Activated naive CD4-positive, alpha-beta T cell treated with anti-CD3 and anti-CD28 coated beads, Interleukin-2, amount 50 U/mL, for 24 hours (primary cell): Measurements from ENCODE around the gene IRF2BP2.

Experiments
- H3K27ac Mint-ChIP-seq: one replicate; pipeline ENCODE4 v1.8.0; 2021; ENCODE audit warnings: mild to moderate bottlenecking, mixed read lengths
- H3K27me3 Mint-ChIP-seq: one replicate; pipeline ENCODE4 v1.8.0; 2021; ENCODE audit warnings: mixed read lengths
- H3K36me3 Mint-ChIP-seq: one replicate; pipeline ENCODE4 v1.8.0; 2021; ENCODE audit warnings: mixed read lengths
- H3K4me1 Mint-ChIP-seq: one replicate; pipeline ENCODE4 v1.8.0; 2021; ENCODE audit warnings: mixed read lengths
- H3K4me3 Mint-ChIP-seq: one replicate; pipeline ENCODE4 v1.8.0; 2021; ENCODE audit warnings: mild to moderate bottlenecking, mixed read lengths
- H3K9me3 Mint-ChIP-seq: one replicate; pipeline ENCODE4 v1.8.0; 2021; ENCODE audit warnings: mixed read lengths

IRF2BP2 gene

DNA sequence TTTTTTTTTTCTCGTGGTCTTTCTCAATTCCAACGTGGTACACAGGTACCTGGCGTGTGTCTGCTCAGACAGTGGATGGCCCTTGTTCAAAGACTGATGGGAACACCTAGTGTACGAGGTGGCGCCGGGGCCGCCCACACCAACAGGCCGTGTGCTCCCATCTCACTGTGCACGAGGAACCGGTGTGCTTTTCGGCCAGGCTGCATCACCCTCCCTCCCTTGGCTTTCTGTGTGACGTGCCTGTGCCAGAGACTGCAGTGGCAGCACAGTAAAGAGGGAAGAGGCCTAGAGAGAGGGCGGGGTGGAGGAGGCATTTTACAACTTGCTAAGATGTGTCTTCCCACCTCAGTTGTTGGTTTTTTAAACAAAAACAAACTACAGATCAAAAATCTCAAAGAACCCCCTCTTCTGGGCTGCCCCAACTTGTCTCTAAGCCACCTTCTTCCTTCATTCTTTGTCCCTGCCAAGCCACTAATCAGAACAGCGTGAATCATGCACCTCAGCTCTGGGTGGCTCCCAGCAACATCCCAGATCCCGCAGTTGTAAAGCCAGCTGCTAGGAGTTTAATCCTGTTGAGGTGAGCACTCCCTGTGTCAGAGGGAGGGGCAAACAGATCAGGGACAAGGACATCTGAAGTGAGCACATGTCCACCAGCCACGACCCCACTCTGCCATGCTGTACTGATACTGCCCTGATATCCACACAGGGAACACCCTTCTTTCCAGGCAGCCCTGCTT, 20.7 kb downstream of the IRF2BP2 start:
- H3K4me3 Mint-ChIP-seq, result no peak overlapping the region
- no peaks in the 10 kb centered on the region for H3K36me3 Mint-ChIP-seq
- H3K4me1 Mint-ChIP-seq, result peaks cover 6% of the 10 kb centered on the region
- H3K27ac Mint-ChIP-seq, result no peak overlapping the region
- no peaks in the 10 kb centered on the region for H3K27me3 Mint-ChIP-seq
- no peaks in the 10 kb centered on the region for H3K9me3 Mint-ChIP-seq

GRCh38 chr1:234588386-234588785, 21.6 kb downstream of the IRF2BP2 start:
- no peak overlapping the region for H3K4me3 Mint-ChIP-seq
- no peaks in the 10 kb centered on the region for H3K27me3 Mint-ChIP-seq
- no peaks in the 10 kb centered on the region for H3K9me3 Mint-ChIP-seq
- no peak overlapping the region for H3K27ac Mint-ChIP-seq
- no peaks in the 10 kb centered on the region for H3K4me1 Mint-ChIP-seq
- H3K36me3 Mint-ChIP-seq, result no peaks in the 10 kb centered on the region

GRCh38 chr1:234586892-234587485, 23.0 kb downstream of the IRF2BP2 start:
- H3K36me3 Mint-ChIP-seq, result no peaks in the 10 kb centered on the region
- no peaks in the 10 kb centered on the region for H3K9me3 Mint-ChIP-seq
- no peaks in the 10 kb centered on the region for H3K4me1 Mint-ChIP-seq
- H3K4me3 Mint-ChIP-seq, result no peak overlapping the region
- no peak overlapping the region for H3K27ac Mint-ChIP-seq
- H3K27me3 Mint-ChIP-seq, result no peaks in the 10 kb centered on the region

DNA sequence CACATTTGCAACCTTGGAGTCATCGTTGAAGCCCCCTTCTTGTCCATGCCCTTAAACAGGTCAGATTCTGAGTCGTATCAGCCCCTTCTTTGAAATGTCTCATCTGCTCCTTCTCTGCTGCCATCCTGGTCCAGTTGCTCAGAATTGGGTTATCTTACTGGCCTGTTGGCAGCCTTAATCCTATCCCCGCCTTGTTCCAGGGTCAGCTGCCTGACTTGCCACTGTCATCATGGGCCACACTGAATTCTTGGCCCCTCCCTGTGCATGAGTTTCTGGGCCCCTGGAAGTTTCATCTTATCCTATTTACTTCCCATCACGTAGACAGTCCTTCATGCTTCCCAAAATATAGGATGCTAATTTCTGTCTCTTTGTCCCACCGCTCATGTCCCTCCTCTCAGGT, 23.7 kb downstream of the IRF2BP2 start:
- Mint-ChIP-seq H3K36me3 (no peaks in the 10 kb centered on the region), H3K27ac (no peak overlapping the region), H3K27me3 (no peaks in the 10 kb centered on the region), H3K4me1 (no peaks in the 10 kb centered on the region), H3K4me3 (no peak overlapping the region), H3K9me3 (no peaks in the 10 kb centered on the region)

- Mint-ChIP-seq H3K36me3 (no peaks in the 10 kb centered on the region), H3K4me1 (no peaks in the 10 kb centered on the region), H3K27me3 (no peaks in the 10 kb centered on the region), H3K27ac (no peak overlapping the region), H3K4me3 (no peak overlapping the region), H3K9me3 (no peaks in the 10 kb centered on the region)
Observed at GRCh38 chr1:234585330-234586055, 24.5 kb downstream of the IRF2BP2 start.

GRCh38 chr1:234584926-234585325, 25.1 kb downstream of the IRF2BP2 start:
- H3K4me3 Mint-ChIP-seq, result no peak overlapping the region
- no peaks in the 10 kb centered on the region for H3K36me3 Mint-ChIP-seq
- no peaks in the 10 kb centered on the region for H3K27me3 Mint-ChIP-seq
- H3K9me3 Mint-ChIP-seq, result no peaks in the 10 kb centered on the region
- H3K4me1 Mint-ChIP-seq, result no peaks in the 10 kb centered on the region
- H3K27ac Mint-ChIP-seq, result no peak overlapping the region

- H3K4me1 Mint-ChIP-seq, result no peaks in the 10 kb centered on the region
- no peaks in the 10 kb centered on the region for H3K27me3 Mint-ChIP-seq
- H3K9me3 Mint-ChIP-seq, result no peaks in the 10 kb centered on the region
- H3K36me3 Mint-ChIP-seq, result no peaks in the 10 kb centered on the region
- H3K4me3 Mint-ChIP-seq, result no peak overlapping the region
- H3K27ac Mint-ChIP-seq, result no peak overlapping the region
Observed at GRCh38 chr1:234584420-234584805, 25.6 kb downstream of the IRF2BP2 start.

DNA sequence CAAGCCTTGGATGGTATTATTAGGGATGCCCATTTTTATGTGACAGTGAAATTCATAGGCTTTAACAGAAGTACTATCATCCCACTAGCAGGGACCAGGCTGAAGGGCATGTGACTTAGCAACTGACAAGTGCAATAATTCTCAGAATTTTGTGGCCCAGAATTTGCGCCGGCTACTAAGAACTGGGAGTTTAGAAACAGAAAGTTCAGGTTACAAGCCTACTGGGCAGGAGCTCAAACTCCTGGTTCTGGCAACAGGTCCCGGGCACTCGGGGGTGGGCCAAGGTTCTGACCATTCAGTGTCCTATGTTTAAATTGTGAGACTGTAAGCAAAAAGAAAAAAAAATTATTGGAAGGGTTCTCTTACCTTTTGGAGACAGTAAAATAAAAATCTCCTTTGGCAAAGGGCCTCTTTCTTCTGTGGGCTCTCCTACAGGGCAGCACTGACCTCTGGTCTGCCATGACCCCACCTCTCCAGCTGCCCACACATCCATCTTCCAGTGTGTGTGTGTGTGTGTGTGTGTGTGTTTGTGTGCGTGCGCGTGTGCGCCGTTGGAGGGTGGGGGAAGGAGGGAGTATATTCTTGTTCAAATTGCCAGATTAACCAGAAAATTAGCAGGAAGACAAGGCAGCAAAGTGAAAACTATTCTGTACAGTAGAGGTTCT, 26.1 kb downstream of the IRF2BP2 start:
- H3K4me3 Mint-ChIP-seq, result no peak overlapping the region
- H3K4me1 Mint-ChIP-seq, result no peaks in the 10 kb centered on the region
- no peak overlapping the region for H3K27ac Mint-ChIP-seq
- H3K27me3 Mint-ChIP-seq, result no peaks in the 10 kb centered on the region
- no peaks in the 10 kb centered on the region for H3K9me3 Mint-ChIP-seq
- no peaks in the 10 kb centered on the region for H3K36me3 Mint-ChIP-seq

GRCh38 chr1:234582681-234583301, 27.2 kb downstream of the IRF2BP2 start:
- H3K27ac Mint-ChIP-seq, result no peak overlapping the region
- no peaks in the 10 kb centered on the region for H3K36me3 Mint-ChIP-seq
- no peaks in the 10 kb centered on the region for H3K27me3 Mint-ChIP-seq
- H3K9me3 Mint-ChIP-seq, result no peaks in the 10 kb centered on the region
- H3K4me3 Mint-ChIP-seq, result no peak overlapping the region
- H3K4me1 Mint-ChIP-seq, result no peaks in the 10 kb centered on the region

DNA sequence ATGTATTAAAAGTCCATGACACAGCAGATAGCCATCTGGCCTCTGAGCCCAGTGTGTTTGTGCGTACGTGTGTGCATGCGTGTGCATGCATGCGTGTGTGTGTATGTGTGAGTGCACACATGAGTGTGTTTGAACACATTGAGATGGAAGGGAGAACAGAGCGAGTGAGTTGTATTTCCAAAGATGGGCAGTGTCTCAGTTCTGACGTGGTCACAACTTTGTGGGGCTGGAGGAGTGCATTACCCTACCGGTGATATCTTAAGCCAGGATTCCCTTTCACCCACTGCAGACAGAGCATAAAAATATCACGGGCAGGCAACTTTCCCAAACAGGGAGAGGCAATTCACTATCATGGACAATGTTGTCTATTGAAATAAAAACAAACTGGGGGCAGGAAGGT, 27.8 kb downstream of the IRF2BP2 start:
- H3K27ac Mint-ChIP-seq, result no peak overlapping the region
- no peaks in the 10 kb centered on the region for H3K27me3 Mint-ChIP-seq
- H3K4me1 Mint-ChIP-seq, result no peaks in the 10 kb centered on the region
- no peaks in the 10 kb centered on the region for H3K36me3 Mint-ChIP-seq
- no peak overlapping the region for H3K4me3 Mint-ChIP-seq
- H3K9me3 Mint-ChIP-seq, result no peaks in the 10 kb centered on the region

DNA sequence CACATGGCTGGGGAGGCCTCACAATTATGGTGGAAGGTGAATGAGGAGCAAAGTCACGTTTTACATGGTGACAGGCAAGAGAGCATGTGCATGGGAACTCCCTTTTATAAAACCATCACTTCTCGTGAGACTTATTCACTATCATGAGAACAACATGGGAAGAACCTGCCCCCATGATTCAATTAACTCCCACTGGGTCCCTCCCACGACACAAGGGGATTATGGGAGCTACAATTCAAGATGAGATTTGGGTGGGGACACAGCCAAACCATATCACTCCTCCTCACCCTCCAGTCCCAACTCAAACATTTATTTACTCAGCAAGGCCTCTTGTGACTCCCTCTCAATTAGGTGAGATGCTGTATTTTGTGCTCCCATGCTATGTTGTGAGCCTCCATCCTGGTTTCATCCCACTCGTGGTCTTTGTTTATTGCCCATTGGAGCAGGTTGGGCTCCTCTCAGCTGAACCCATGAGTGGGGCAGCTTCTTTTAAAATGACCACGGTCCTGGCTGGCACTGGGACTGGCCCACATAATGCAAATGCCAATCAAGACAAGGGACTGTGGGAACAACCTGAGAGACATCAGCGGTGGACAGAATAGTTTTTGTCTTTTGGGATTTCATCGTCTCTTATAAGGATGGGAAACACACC, 28.8 kb downstream of the IRF2BP2 start:
- Mint-ChIP-seq H3K9me3 (no peaks in the 10 kb centered on the region), H3K27ac (no peak overlapping the region), H3K4me1 (no peaks in the 10 kb centered on the region), H3K36me3 (no peaks in the 10 kb centered on the region), H3K4me3 (no peak overlapping the region), H3K27me3 (no peaks in the 10 kb centered on the region)

DNA sequence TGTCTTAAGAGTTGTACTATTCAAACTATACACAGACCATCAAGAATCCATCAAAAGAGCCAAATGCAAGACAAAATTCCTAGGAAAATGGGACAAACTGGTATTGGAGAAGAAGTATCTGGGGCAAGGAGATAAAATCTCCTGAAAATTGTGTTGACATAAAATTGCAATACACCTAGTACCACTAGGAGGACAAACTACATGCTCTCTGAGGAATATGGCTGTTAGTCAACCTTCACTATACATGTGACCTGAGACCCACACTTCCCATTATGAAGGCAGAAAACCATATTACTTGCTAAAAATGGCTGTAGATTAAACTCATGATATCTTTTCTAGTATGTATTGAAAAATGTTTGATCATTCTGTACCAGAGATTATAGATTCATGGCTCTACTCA, 30.0 kb downstream of the IRF2BP2 start:
- H3K9me3 Mint-ChIP-seq, result no peaks in the 10 kb centered on the region
- no peaks in the 10 kb centered on the region for H3K27me3 Mint-ChIP-seq
- H3K27ac Mint-ChIP-seq, result no peak overlapping the region
- no peaks in the 10 kb centered on the region for H3K36me3 Mint-ChIP-seq
- H3K4me1 Mint-ChIP-seq, result no peaks in the 10 kb centered on the region
- no peak overlapping the region for H3K4me3 Mint-ChIP-seq

DNA sequence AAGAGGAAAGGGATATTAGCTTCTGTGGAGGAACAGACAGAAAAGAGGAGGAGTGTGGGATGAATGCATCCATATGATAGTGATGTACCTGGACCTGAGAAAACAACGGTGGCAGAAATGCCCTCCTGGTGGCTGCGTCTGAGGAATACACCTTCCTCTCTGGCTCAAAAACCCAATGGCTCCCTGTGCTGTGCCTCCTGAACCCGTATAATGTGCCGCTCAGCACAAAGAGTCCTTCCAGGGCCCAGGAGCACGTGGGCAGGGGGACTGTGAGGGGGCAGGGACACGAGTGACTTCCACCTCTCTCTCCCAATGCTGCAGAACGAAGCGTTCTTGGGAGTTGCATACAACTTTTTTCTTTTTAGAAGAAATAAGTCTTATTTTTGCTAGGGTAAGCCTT, 31.2 kb downstream of the IRF2BP2 start:
- no peak overlapping the region for H3K27ac Mint-ChIP-seq
- no peaks in the 10 kb centered on the region for H3K9me3 Mint-ChIP-seq
- no peak overlapping the region for H3K4me3 Mint-ChIP-seq
- no peaks in the 10 kb centered on the region for H3K27me3 Mint-ChIP-seq
- H3K36me3 Mint-ChIP-seq, result no peaks in the 10 kb centered on the region
- no peaks in the 10 kb centered on the region for H3K4me1 Mint-ChIP-seq

- H3K27ac Mint-ChIP-seq, result peak overlapping the region; percentile 26
- H3K36me3 Mint-ChIP-seq, result no peaks in the 10 kb centered on the region
- no peaks in the 10 kb centered on the region for H3K9me3 Mint-ChIP-seq
- H3K27me3 Mint-ChIP-seq, result no peaks in the 10 kb centered on the region
- H3K4me1 Mint-ChIP-seq, result no peaks in the 10 kb centered on the region
- H3K4me3 Mint-ChIP-seq, result no peak overlapping the region
Observed at GRCh38 chr1:234578087-234578486, 31.9 kb downstream of the IRF2BP2 start.

DNA sequence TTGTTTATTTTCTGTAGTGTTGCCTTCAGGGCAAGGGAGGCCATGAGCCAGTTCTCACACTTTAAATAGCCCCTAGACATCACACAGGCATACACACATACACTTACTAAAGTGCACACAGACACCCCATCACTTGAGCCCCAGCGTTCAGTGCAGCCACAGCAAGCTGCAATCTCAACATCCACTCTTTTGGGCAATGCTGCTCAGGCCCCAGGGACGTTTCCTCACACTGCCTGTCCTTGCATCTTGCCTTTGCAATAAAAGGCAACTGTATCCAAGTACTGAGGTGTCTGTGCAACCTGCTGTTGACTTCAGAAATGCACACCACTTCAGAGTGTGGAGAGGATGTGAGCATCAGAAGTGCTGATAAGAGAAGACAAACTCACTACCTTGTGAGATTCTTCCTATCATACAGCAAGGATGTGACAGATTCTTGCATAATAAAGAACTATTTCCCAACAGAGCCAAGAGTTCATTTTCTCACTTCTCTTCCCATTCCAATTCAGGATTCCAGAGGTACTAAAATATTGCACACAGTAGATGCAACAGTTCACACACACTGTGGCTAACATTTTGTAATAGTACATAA, 36.2 kb downstream of the IRF2BP2 start:
- Mint-ChIP-seq H3K36me3 (no peaks in the 10 kb centered on the region), H3K4me3 (no peak overlapping the region), H3K4me1 (no peaks in the 10 kb centered on the region), H3K9me3 (no peaks in the 10 kb centered on the region), H3K27me3 (no peaks in the 10 kb centered on the region), H3K27ac (no peak overlapping the region)
